Activated CD8-positive, alpha-beta memory T cell treated with anti-CD3 and anti-CD28 coated beads, Interleukin-2, amount 50 U/mL, for 1 hour (primary cell): Measurements from ENCODE around the gene CRYL1.
"Not testable (repeated sequence)": the region's sequence is repeated elsewhere in the genome, so short reads cannot be mapped to it uniquely, and the experiment has no call there.

Experiments used
- DNase-seq: peaks from one replicate; pipeline ENCODE4 v3.0.0-alpha.2; 2020; ENCODE audit errors: extremely low read depth

CRYL1 gene

DNA sequence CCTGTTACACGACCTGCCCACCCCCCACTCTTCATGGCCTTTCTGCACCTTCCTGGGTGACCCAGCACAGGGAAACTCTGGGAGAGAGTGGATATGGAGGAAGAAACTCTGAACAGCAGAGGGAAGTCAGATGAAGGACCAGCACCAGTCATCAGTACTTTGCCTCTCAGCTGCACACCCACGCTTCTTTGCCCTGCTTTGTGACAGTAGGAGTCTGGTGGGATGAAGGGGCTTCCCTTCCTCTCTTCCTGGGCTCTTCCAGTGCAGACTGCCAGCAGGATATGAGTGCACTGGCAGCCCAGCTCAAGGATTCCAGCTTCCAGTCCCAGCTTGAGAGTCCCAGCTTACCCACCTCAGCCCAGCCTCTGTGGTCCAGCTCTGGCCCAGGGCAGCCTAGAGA is 68.9 kb downstream of the CRYL1 start:
- no peak for DNase-seq

GRCh38 chr13:20451397-20451796 is 74.3 kb downstream of the CRYL1 start:
- DNase-seq = no peak

- no peak for DNase-seq
Observed at GRCh38 chr13:20448470-20448869, 77.2 kb downstream of the CRYL1 start.

DNA sequence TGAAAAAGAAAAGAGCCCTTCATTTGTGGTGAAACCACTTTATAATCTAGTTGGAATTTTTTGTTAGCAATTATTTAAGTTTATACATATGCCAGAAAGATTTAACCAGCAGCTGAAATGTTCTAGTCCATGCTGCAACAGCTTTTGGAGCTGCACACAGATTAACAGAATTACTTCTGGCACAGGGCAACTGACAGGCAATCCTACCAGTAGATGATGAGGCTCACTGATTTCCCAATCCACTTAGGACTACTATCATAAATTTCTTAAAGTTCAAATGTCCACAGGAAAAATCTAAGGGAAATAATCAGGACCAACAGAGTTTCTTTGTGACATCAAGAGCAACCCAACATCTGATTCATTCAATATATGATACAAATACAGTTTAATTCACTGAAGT is 78.8 kb downstream of the CRYL1 start:
- DNase-seq = no peak

GRCh38 chr13:20446405-20446804 is 79.3 kb downstream of the CRYL1 start:
- no peak for DNase-seq

- DNase-seq = no peak
Observed at GRCh38 chr13:20442798-20443381, 82.8 kb downstream of the CRYL1 start.

GRCh38 chr13:20442375-20442774 is 83.3 kb downstream of the CRYL1 start:
- no peak for DNase-seq

DNA sequence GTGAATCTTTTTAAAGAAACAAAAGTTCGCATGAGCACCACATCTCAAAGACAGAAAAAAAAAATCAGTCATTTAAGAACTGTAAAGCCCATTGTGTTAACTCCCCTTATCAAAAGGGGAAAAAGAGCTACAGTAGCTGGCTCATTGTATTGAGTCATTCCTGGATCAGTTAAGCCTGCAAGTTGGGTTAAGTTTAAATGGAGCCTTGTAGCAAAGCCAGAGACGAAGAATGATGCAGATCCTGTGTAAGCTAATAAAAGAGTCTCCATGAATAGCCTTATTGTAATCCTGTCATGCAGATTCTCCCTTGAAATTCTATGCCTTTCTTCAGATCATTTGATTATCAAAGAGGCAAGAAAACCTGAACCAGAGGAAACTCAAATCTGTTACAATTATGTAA is 83.8 kb downstream of the CRYL1 start:
- DNase-seq = no peak

DNA sequence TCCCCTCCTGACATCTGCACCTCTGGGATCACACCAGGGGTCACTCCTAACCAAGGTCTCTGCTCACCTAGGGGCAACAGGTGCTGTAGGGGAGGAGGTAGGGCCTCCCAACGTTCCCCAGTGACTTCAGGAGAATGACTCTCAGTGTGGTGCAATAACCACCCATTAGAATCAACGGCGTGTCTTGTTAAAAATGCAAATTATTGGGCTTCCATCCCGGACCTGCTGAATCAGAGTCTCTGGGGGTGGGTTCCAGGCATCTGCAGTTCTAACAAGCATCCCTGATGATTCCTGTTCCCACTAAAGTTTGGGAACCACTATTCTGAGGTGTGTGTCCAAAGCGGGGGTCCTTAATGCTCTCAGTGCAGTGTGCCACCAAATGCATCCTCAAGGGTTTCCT is 84.6 kb downstream of the CRYL1 start:
- DNase-seq = no peak

DNA sequence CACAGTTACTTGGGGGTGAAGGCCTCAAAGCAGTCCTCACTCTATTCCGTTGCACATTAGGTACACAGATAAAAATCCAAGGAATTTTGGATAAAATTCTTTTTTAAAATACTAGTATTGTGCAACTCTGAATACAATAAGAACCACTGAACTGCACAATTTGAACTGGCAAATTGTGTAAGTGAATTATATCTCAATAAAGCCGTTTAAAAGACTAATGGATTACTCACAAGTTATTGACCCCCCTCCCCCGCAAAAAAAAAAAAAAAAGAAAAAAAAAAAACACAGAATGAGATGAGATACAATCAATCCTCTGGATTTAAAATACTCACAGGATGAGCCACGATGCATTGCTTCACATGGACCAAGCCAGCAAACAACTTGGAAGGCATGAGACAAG is 86.4 kb downstream of the CRYL1 start:
- no peak for DNase-seq

DNA sequence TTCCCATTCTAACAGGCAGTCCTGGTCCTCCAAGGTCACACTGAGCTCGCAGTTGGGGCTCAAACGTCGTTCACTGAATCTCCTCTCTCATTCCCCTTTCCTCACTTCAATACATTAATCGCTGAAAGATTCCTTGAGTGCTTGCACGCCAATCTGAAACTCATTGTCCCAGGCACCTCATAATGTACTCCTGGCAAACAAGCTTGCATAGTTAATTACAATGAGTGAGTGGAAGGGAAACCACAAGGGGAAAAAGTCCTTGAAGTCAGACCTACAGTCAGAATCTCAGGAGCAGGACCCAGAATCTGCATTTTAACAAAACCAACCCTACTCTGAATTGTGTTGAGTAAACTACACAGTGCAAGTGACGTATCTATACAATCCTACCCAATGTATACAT is 86.9 kb downstream of the CRYL1 start:
- DNase-seq = no peak

DNA sequence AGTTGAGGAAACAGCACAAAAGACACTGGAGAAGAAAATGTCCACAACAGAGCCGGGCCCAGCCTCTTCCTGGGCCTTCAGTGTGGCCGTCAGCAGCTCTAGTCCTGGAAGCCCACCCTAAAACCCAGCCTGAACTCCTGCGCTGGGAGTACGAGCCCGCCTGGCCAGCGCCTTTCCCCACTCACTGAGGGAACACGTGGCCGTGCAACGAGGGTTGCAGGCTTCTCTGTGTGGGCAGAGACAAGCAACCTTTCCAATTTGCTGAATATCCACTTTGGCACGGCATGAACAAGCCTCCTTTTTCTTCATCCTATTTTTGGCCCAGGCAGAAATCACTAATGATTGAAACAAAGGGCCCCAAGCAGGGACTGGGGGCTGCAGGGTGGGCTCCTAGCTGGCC is 89.2 kb downstream of the CRYL1 start:
- DNase-seq = no peak

DNA sequence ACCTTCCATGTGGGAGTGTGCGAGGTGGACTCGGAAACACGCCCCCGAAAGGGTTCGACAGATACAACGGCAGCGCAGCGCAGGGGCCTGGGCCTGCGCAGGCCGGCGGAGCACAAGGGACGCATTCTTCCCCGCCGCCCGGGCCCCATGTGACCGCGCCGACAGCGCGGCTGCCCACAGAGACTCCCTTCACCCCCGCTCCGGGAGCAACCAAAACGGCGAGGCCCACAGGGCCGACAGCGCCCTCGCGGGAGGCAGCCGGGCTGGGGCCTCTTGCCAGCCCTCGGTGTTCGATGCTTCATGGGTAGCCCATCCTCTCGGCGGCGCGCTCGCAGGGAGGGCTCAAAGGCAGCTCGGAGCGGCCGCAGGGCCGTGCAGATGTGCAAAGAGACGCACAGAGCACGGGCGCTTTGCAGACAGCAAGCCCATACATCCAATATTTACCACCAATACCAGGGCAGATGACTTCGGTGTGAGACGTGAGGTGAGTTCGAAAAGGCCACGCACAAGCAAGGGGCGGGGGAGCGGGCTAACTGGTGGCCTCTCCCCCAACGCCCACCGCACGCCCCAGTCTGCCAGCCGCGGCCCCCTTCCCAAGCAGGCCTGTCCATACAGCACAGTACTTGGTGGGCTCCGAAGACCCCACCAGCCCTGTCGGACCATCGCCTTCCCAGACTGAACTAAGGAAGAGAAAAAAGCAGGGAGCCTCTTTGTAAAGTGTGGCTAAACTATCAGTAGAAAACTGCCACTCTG is 89.9 kb downstream of the CRYL1 start:
- no peak for DNase-seq

GRCh38 chr13:20434210-20434609 is 91.4 kb downstream of the CRYL1 start:
- not testable (repeated sequence) for DNase-seq

DNA sequence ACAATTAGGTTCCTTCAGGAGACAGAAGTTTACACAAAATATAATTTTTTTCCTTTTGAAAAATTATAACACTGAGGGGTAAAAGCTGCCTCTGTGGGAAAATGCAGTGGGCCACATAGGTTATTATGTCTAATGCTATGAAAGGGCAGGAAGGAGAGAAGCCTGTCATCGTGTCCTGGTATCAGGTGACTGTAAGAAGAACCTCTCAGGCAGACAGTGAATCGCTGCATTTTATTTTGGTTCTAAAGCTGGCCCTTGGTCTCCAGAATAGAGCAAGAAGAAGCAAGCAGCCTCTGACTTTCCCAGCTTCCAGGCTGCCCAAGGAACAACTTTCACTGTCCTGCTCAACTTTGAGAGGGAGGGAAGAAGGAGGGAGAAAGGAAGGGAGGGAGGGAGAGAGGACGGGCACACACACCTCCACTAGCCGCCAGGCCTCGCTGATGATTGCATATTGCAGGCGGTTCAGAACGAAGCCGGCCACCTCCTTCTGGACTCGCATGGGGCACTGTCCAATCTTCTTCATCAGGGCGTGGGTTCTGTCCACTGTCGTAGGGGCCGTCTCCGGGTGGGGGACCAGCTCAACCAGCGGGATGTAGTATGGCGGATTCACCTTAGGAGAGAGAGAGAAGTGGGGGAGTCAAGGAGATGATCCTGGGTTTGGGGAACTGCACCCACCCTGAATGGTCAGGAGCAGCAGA is 93.8 kb downstream of the CRYL1 start:
- no peak for DNase-seq

DNA sequence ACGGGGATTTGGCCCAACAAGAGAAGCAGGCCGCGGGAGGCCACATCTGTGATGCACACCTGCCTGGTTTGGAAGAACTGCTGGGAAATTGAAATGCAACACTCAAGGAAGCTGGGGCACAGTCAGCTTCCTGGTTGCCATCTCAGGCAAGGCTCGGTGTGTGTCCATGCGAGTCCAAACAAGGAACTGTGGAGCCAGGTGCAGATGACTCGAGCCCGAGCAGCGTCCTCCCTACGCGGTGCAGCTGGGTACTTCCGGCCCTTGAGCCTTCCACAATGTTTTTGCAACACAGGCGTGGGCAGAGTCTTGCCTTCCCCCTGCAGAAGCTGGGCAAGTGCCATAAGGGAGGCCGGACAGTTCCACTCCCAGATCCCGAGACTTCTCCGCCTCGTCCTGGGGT is 94.6 kb downstream of the CRYL1 start:
- no peak for DNase-seq

- no peak for DNase-seq
Observed at GRCh38 chr13:20430296-20430695, 95.4 kb downstream of the CRYL1 start.

DNA sequence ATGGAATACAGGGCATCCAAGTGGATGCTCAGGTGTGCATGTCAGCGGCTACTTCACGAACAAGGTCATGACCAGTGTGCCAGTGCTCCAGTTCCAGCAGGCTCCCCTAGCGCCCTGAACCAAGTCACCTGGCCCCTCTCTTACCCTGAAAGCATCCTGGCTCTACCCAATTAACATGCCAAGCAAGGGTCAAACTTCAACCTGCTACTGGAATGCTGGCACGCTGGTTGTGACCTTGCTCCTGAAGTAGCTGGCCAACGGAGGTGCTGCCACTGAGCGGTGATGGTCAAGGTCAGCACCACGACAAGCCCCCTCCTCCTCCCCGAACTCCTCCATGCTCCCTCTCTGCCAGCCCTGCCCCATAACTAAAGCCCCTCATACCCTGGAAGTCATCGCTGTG is 96.0 kb downstream of the CRYL1 start:
- DNase-seq = no peak

GRCh38 chr13:20428666-20429644 is 96.7 kb downstream of the CRYL1 start:
- no peak for DNase-seq

GRCh38 chr13:20426766-20427448 is 98.8 kb downstream of the CRYL1 start:
- no peak for DNase-seq

GRCh38 chr13:20425819-20426219 is 99.8 kb downstream of the CRYL1 start:
- DNase-seq = no peak
